Left ventricle myocardium superior (tissue), 1 donor: ENCODE results near the gene CD59. TPM values are rescaled to one million over a fixed set of nuclear protein-coding genes. Genes with fewer than 3 reads are reported as not detected.
A peak's percentile ranks its signal among the peaks of the same experiment; 100 is the strongest.

Source experiments
- ATAC-seq: fragments of 200-7000 bp; cut with Tn5 transposase; one replicate; pipeline ENCODE4 v1.9.1; 2020; ENCODE audit warnings: mild to moderate bottlenecking, moderate library complexity
- DNase-seq: peaks from one replicate; pipeline ENCODE4 v3.0.0-alpha.2; 2020
- intact Hi-C: fragments of 100-400 bp; cut with micrococcal nuclease; formaldehyde crosslinking; loops from one replicate; pipeline ENCODE4 v1.11.0; 2022
- long read RNA-seq: library from polyadenylated mRNA; unstranded; transcript quantifications from one replicate; pipeline ENCODE4 v2.0.0, GENCODE V29; 2021
- total RNA-seq: library from RNA; stranded (reverse); fragmentation: NEBNext Ultra II Directional; extraction: Animal tissue kit (Norgen Biotek cat#: 25700); gene quantifications from one replicate; pipeline ENCODE4 v1.2.1, GENCODE V29; 2021
- donor health status: DM: no; HTN: yes; CAD: no; lungs with severe emphysema.

The CD59 gene
- total RNA-seq: 814 TPM
- long read RNA-seq, full-length matches to known transcripts: 258 of 364 reads
- long read RNA-seq, partial matches to known transcripts: 30 of 364 reads
- long read RNA-seq, other reads (novel, unspliced or antisense): 76 of 364 reads

GRCh38 chr11:33736148-33736812 is at the start of gene CD59:
CD59 (minus strand) TSS chr11:33736423; CDS start chr11:33722445, 13,978 bp downstream.
- DNase-seq (peak; percentile 99), ATAC-seq (peak; percentile 96)
- intact Hi-C loops: loop anchor here (2.0 to 5.0 kb wide), 2 partner anchors 45 to 374 kb away; no protein-coding TSS in a partner anchor

- intact Hi-C loops: no loop called here
- ATAC-seq (no peak), DNase-seq (no peak)
Observed at GRCh38 chr11:33785609-33786008, 49.4 kb upstream of the CD59 start.

- intact Hi-C loops: no loop called here
- DNase-seq (peak; percentile 37), ATAC-seq (peak; percentile 81)
Observed at GRCh38 chr11:33779849-33780528, 43.8 kb upstream of the CD59 start.

GRCh38 chr11:33778675-33779074 is 42.5 kb upstream of the CD59 start:
- ATAC-seq (no peak), DNase-seq (no peak)
- intact Hi-C loops: no loop called here

GRCh38 chr11:33777906-33778305 is 41.7 kb upstream of the CD59 start:
- intact Hi-C loops: no loop called here
- DNase-seq (no peak), ATAC-seq (no peak)

GRCh38 chr11:33775832-33776470 is 39.7 kb upstream of the CD59 start:
- DNase-seq (no peak), ATAC-seq (no peak)
- intact Hi-C loops: no loop called here

- no peak for ATAC-seq
- intact Hi-C loops: no loop called here
Observed at GRCh38 chr11:33775467-33775807, 39.2 kb upstream of the CD59 start.

GRCh38 chr11:33774736-33775466 is 38.7 kb upstream of the CD59 start:
- ATAC-seq (peak; percentile 35), DNase-seq (peak; percentile 58)
- intact Hi-C loops: no loop called here

More at GRCh38 chr11:33775467-33775807, 39.2 kb upstream of the CD59 start:
- no peak for DNase-seq

GRCh38 chr11:33773987-33774735 is 37.9 kb upstream of the CD59 start, which contains the start of gene FBXO3:
FBXO3 (minus strand) TSS chr11:33774520; CDS start chr11:33774497, 23 bp downstream.
- DNase-seq (peak; percentile 95), ATAC-seq (peak; percentile 95)
- intact Hi-C loops: no loop called here

GRCh38 chr11:33773404-33773986 is 37.3 kb upstream of the CD59 start:
- peak; percentile 37 for ATAC-seq
- intact Hi-C loops: no loop called here
- peak; percentile 26 for DNase-seq

- intact Hi-C loops: no loop called here
- no peak for DNase-seq
- ATAC-seq: no peak
Observed at GRCh38 chr11:33772870-33773269, 36.6 kb upstream of the CD59 start.

GRCh38 chr11:33772300-33772699 is 36.1 kb upstream of the CD59 start:
- no peak for DNase-seq
- intact Hi-C loops: no loop called here
- no peak for ATAC-seq

- no peak for ATAC-seq
- no peak for DNase-seq
- intact Hi-C loops: no loop called here
Observed at GRCh38 chr11:33770236-33770635, 34.0 kb upstream of the CD59 start.

GRCh38 chr11:33769542-33769941 is 33.3 kb upstream of the CD59 start:
- intact Hi-C loops: no loop called here
- DNase-seq: no peak
- no peak for ATAC-seq

- intact Hi-C loops: no loop called here
- DNase-seq (no peak), ATAC-seq (no peak)
Observed at GRCh38 chr11:33767624-33768023, 31.4 kb upstream of the CD59 start.

GRCh38 chr11:33766085-33766484 is 29.9 kb upstream of the CD59 start:
- intact Hi-C loops: no loop called here
- DNase-seq (no peak), ATAC-seq (no peak)

GRCh38 chr11:33761471-33761870 is 25.2 kb upstream of the CD59 start:
- no peak for ATAC-seq

GRCh38 chr11:33753304-33753967 is 17.2 kb upstream of the CD59 start:
- ATAC-seq (peak; percentile 96), DNase-seq (no peak)
- intact Hi-C loops: no loop called here

More at GRCh38 chr11:33761471-33761870, 25.2 kb upstream of the CD59 start:
- intact Hi-C loops: no loop called here
- no peak for DNase-seq
